Measurements from ENCODE around the gene TMEM184A. TPM values are rescaled to one million over a fixed set of nuclear protein-coding genes. Genes with fewer than 3 reads are reported as not detected.

Gene TMEM184A
- total RNA-seq, 3 donors from 2014 or later = 6.6 to 8.2 TPM; not detected in 1

GRCh38 chr7:1550005-1550845, 5.8 kb downstream of the TMEM184A start:
- no peak for DNase-seq (ENCODE audit: low spot score in 2 of 2)
- H3K36me3 ChIP-seq = no peaks in the 10 kb centered on the region
- H3K27ac ChIP-seq = no peak overlapping the region
- intact Hi-C loops (cut with DNase I; ENCODE audit: low total_unique reads) = no loop called here
- TF ChIP-seq POLR2AphosphoS5 (IDR thresholded peaks at IDR 0.05) = no peak
- TF ChIP-seq POLR2A (IDR thresholded peaks at IDR 0.05) = no peak
- no peak for TF ChIP-seq CTCF (IDR thresholded peaks at IDR 0.05)
- H3K27me3 ChIP-seq = no peaks in the 10 kb centered on the region
- peaks cover 0 to 9% of the 10 kb centered on the region in 2 donors for H3K4me1 ChIP-seq
- H3K9me3 ChIP-seq = no peaks in the 10 kb centered on the region
- no peak overlapping the region for H3K4me3 ChIP-seq

GRCh38 chr7:1549357-1550004, 6.5 kb downstream of the TMEM184A start:
- no peaks in the 10 kb centered on the region for H3K9me3 ChIP-seq
- no peaks in the 10 kb centered on the region for H3K36me3 ChIP-seq
- no peak for TF ChIP-seq POLR2A (IDR thresholded peaks at IDR 0.05)
- TF ChIP-seq CTCF (IDR thresholded peaks at IDR 0.05) = no peak
- no peak for TF ChIP-seq POLR2AphosphoS5 (IDR thresholded peaks at IDR 0.05)
- no peak for DNase-seq (ENCODE audit: low spot score in 2 of 2)
- intact Hi-C loops (cut with DNase I; ENCODE audit: low total_unique reads) = no loop called here
- H3K4me3 ChIP-seq = no peak overlapping the region
- H3K4me1 ChIP-seq = peaks cover 0 to 5% of the 10 kb centered on the region in 2 donors
- H3K27me3 ChIP-seq = no peaks in the 10 kb centered on the region
- H3K27ac ChIP-seq = no peak overlapping the region

GRCh38 chr7:1548944-1549343, 7.1 kb downstream of the TMEM184A start:
- H3K27me3 ChIP-seq = no peaks in the 10 kb centered on the region
- H3K9me3 ChIP-seq = no peaks in the 10 kb centered on the region
- H3K27ac ChIP-seq = no peak overlapping the region
- H3K4me1 ChIP-seq = peaks cover 0 to 5% of the 10 kb centered on the region in 2 donors
- H3K36me3 ChIP-seq = no peaks in the 10 kb centered on the region
- no peak for TF ChIP-seq POLR2AphosphoS5 (IDR thresholded peaks at IDR 0.05)
- TF ChIP-seq CTCF (IDR thresholded peaks at IDR 0.05) = no peak
- no peak for TF ChIP-seq POLR2A (IDR thresholded peaks at IDR 0.05)
- no peak for DNase-seq (ENCODE audit: low spot score in 2 of 2)
- H3K4me3 ChIP-seq = no peak overlapping the region
- intact Hi-C loops (cut with DNase I; ENCODE audit: low total_unique reads) = no loop called here

DNA sequence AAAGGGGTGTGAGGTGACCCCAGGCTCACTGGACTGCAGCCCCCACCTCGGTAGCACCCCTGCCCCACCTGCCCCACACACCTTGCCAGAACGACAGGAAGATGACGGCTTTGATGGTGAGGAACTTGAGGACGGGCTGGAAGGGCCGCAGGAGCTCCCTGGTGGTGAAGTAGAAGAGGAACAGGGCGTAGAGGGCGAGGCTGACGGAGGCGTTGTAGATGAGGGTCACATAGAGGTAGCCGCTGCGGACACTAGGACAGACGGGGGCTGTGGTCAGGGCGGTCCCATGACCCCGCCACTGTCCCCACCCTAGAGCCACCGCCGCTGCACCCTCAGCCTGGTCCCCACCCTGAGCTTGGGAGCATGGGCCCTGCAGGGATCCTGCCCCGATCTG, 7.6 kb downstream of the TMEM184A start:
- H3K4me1 ChIP-seq = peaks cover 0 to 5% of the 10 kb centered on the region in 2 donors
- no peak for TF ChIP-seq POLR2A (IDR thresholded peaks at IDR 0.05)
- no peak for TF ChIP-seq CTCF (IDR thresholded peaks at IDR 0.05)
- H3K36me3 ChIP-seq = no peaks in the 10 kb centered on the region
- DNase-seq (ENCODE audit: low spot score in 2 of 2) = no peak
- no peaks in the 10 kb centered on the region for H3K9me3 ChIP-seq
- H3K27ac ChIP-seq = no peak overlapping the region
- intact Hi-C loops (cut with DNase I; ENCODE audit: low total_unique reads) = no loop called here
- H3K27me3 ChIP-seq = no peaks in the 10 kb centered on the region
- no peak overlapping the region for H3K4me3 ChIP-seq

DNA sequence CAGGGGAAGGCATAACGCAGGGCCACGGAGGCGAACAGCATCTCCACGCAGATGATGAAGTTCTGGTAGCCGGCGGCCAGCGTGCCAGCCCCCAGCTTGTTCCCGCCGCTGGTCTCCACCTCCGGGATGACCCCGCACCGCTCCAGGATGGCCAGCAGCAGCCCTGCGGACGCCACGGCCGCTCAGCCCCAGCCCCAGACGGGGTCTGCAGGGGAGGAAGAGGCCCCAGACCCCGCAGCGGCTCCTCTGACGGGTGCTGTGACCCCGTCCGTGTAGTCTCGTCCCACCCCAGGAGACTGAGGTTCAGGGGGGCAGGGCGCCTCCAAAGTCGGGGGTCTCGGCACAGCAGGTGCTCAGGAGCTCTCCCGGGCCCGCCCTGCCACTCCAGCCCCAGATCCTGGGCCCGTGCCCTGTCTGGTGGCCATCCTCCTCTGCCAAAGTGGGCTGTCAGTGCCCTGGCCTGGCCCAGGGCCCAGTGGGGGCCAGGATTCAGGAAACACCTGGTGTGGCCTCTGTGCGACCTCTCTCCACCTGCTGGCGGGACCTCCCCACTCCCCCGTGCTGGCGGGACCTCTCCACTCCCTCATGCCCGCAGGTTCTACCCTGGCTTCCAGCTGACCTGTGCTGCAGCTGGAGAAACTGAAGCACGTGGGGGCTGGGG, 8.1 kb downstream of the TMEM184A start:
- H3K27me3 ChIP-seq = no peaks in the 10 kb centered on the region
- H3K36me3 ChIP-seq = no peaks in the 10 kb centered on the region
- DNase-seq (ENCODE audit: low spot score in 2 of 2) = no peak
- intact Hi-C loops (cut with DNase I; ENCODE audit: low total_unique reads) = no loop called here
- no peak overlapping the region for H3K27ac ChIP-seq
- peaks cover 0 to 5% of the 10 kb centered on the region in 2 donors for H3K4me1 ChIP-seq
- no peak for TF ChIP-seq POLR2A (IDR thresholded peaks at IDR 0.05)
- TF ChIP-seq CTCF (IDR thresholded peaks at IDR 0.05) = no peak
- TF ChIP-seq POLR2AphosphoS5 (IDR thresholded peaks at IDR 0.05) = no peak
- H3K9me3 ChIP-seq = no peaks in the 10 kb centered on the region
- no peak overlapping the region for H3K4me3 ChIP-seq

Measured in breast epithelium (tissue), 4 donors.